GM19025 (cell line): ENCODE data around the gene ZNF213.

Source experiments
- ATAC-seq: cut with Tn5 transposase; IDR thresholded peaks from one replicate; pipeline ENCODE4 v1.9.1; 2021; ENCODE audit warnings: mild to moderate bottlenecking, low read depth, moderate library complexity; ENCODE audit not compliant: unreplicated experiment

ZNF213 gene, protein sequence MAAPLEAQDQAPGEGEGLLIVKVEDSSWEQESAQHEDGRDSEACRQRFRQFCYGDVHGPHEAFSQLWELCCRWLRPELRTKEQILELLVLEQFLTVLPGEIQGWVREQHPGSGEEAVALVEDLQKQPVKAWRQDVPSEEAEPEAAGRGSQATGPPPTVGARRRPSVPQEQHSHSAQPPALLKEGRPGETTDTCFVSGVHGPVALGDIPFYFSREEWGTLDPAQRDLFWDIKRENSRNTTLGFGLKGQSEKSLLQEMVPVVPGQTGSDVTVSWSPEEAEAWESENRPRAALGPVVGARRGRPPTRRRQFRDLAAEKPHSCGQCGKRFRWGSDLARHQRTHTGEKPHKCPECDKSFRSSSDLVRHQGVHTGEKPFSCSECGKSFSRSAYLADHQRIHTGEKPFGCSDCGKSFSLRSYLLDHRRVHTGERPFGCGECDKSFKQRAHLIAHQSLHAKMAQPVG

DNA sequence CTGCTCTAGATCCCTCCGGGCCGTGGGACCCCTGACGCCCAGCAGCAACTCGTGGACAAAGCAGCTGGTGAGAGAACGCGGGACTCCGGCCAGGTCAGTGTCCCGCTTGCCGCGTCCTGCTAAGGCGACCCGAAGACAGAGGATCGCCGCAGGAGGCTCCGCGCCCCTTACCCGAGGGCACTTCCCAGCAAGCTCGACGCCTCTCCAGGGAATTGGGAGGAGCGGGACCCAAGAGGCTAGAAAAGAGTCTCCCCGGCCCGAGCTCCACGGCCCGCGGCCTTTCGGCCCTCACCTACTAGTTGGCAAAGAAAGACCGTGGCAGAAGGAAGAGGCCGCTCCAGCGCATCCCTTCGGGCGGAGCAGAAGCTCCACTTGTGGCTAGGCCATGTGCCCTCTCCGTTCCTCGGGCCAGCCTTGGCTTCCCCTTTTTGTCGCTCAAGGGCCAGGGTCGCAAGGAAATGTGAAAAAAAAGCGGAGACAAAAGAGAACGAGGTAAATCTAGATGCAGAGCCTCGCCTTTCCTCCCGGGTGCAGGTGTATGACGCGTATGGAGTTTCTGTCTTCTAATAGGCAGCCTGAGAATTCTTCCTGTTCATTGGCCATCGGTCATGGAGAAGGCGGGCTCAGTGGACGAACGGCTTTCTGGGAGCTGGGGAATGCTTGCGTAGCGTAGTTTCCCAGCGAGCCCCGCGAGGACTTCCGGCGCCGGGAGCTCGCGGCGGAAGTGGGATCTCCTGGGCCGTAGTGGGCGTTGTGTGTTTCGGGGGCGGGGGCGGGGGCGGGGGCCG is at the start of gene ZNF213:
Gene ZNF213, plus strand, starts transcription at position 692 of the 788 bp plus-strand sequence. CDS start 2,252 bp downstream, outside the sequence.
- ATAC-seq = peak; percentile 82

DNA sequence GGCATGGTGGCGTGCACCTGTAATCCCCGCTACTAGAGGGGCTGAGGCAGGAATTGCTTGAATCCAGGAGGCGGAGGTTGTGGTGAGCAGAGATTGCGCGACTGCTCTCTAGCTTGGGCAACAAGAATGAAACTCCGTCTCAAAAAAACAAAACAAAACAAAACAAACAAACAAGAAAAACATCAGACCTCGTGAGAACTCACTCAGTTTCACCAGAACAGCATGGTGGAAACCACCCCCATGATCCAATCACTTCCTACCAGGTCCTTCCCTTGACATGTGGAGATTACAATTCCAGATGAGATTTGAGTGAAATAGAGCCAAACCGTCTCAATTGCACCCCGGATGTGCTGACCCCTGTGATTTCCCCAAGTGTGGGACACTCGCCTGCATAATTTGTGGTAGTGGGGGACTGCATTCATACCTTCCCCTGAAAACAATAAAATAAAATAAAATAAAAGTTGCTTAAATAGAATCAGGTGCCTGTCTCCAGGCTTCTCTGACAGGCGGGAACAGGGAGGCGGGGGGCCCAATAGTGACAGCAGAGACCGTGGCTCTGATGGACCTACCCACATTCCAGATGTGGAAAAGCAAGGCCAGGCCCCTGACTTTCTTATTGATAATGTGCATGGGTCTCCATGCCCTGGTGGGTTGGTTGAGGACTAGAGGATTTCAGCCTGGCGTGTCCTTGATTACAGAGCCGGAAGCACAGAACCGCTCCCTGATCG is 48.8 kb upstream of the ZNF213 start:
- no peak for ATAC-seq

DNA sequence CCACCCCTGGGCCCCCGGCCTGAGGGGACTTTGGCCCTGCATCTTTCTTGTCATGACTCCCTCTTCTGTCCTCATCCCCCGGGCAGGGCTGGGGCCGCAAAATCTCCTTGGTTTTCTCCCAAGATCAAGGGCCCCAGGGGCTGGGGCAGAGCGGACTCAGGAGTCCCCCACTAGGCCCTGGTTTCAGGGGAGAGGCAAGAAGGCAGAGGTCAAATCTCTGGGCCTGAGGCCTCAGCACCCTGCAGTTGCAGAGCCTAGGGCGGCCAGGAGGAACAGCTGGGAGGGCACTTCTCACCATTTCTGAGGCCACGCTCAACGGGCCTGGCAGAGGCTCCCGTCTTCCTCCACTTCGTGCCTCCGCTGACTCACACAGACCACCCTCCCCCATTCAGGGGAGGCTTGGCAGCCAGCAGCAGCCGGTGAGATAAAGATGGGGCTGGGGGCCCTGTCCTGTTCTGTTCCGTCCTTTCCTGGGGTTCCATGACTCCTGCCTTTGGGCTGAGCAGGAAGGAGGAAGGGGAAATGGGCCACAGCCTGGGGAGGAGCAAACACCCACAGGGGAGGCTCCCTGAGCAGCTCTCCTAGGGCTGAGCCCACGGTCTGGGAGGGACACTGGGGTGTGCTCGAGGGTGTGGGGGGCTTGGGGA is 48.1 kb upstream of the ZNF213 start:
- ATAC-seq = no peak

DNA sequence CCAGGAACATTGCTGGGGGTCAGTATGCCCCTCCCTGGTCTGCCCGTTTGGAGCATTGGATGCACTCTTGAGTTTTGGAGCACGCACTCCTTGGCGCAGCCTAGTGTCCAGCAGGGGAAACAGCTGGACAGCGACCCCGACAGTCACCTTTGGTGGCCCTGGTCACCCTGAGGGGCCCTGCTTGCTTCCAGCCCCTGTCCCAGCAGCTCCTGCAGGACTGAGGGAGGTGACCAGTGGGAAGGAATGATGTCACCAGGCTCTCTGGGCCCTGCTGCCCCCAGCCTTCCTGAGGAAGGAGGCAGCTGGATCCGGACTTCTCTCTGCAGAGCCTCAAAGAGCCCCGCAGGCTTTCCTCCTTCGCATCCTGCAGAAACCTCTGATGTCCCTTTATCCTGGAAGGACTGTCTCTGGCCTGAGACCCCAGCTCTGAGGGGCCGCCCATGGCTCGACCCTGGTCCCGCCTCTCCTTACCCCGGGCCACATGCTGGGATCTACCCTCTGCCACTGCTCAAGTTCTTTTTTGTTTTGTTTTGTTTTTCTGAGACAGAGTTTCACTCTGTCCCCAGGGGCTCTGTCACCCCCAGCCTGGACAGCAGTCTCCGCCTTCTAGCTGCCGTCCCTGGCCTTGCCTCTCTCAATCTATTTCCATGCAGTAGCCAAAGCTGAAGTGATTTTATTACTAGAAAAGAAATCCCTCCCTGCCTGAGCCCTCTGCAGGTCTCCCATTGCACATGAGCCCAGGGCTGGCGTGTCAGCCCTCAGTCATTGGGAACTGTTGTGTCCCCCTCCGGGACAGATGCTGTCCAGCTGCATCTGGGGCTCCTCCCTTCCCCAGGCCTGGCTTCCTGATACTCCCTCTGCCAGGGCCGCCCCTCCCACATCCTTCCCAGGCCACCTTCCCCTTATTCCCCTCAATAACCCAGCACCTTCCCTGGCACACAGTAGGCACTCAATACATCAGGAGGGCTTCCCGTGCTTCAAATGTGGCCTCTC is 47.3 kb upstream of the ZNF213 start:
- ATAC-seq = no peak

DNA sequence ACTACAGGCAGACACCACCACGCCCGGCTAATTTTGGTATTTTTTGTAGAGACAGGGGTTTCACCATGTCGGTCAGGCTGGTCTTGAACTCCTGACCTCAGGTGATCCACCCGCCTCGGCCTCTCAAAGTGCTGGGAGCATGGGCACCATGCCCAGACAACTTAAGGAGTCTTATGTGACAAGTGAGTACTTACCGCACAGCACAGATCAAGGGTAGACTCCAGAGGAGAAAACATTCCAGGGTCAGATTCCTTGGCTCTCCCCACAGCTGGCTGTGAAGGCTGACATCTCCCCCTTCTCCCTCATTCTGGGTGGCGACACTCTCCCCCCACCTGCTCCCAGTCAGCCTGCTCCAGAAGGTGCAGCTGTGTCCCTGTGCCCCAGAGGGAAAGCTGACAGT is 46.4 kb upstream of the ZNF213 start:
- ATAC-seq = no peak

DNA sequence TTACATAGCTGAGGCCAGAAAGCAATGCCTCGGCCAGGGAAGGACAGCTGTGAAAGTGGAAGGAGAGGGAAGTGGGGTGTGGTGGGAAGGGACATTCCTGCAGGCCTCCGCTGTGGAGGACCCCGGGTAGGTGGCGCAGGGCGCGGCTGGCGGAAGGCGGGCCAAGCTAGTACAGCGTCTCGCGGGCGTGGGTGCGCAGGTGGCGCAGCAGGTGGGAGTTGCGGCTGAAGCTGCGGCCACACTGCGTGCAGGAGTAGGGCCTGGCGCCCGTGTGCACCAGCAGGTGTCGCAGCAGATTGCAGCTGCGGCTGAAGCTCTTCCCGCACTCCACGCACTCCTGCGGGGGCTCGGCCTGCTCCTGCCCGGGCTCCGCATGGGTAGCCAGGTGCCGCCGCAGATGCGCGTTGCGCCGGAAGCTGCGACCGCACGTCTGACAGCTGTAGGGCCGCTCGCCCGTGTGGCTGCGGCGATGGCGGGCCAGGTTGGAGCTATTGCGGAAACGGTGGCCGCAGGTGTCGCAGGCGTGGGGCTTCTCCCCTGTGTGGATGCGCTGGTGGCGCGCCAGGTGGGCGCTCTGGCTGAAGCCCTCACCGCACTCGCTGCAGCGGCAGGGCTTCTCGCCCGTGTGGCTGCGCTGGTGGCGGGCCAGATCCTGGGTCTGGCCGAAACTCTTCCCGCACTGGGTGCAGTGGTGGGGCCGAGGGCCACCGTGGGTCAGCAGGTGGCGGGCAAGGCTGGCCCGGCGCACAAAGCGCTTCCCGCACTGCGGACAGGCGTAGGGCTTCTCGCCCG is 45.7 kb upstream of the ZNF213 start:
- ATAC-seq = no peak

DNA sequence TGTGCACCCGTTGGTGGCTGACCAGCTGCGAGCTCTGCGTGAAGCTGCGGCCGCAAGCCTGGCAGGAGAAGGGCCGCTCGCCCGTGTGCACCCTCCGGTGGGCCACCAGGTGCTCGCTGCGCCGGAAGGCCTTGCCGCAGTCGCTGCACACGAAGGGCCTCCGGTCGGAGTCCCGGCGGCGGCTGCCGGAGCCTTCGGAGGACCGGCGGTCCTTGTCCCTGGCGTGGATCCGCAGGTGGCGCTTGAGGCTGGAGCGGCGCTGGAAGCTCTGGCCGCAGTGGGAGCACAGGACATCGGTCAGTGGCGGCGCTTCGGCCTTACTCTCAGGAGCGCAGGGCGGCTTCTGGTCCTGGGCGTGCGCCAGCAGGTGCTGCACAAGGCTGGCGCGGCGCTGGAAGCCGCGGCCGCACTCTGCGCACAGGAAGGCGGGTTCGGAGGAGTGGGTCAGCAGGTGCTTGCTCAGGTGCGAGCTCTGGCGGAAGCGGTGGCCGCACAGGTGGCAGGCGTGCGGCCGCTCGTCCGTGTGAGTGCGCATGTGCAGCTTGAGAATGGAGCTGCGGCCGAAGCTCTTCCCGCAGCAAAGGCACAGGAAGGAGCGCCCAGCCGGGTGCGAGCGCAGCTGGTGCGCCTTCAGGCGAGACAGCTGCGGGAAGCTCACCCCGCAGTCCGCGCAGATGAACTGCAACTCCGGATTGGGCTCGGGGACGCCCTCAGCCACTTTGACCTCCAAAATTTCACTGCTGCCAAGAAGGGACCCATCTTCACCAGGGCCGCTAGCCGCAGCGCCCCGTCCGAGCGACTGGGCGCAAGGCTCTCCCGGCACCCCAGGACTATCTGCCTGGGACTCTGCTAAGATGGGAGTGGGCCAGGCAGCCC is 44.9 kb upstream of the ZNF213 start:
- ATAC-seq = no peak

DNA sequence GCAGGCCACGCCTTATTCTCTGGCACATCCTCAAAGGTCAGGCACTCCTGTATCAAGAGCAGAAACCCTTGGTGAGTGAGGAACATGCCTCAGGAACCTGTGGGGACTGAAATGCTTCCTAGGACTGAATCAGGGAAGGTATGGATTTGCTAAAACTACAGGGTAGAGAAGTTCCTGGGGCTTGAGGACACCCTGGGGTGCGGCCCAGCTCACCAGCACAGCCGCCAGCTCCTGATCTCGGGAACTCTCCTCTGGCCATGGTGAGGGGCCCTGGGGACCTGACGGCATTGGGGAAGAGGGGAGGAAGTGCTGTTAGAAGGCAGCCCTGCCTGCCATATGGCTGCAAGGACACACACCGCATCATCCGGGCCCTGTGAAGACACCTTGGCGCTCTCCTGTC is 43.3 kb upstream of the ZNF213 start:
- ATAC-seq = no peak

DNA sequence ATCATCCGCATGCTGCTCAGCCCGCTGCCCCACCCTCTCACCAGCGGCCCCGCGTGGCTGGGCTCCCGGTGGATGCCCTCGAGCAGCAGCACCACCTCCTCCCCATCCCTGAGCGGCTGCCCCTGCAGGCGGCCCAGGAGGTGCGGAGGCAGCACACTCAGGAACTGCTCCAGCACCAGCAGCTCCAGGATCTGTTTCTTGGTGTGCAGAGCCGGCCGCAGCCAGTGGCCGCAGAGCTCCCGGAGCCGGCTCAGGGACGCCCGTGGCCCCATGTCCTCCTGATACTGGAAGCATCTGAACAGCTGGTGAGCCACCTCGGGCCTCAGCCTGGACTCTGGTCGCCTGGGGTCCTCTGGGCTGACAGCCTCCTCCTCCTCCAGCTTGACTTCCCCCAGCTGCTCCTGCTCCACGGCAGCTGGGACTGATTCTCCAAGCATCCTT is 42.3 kb upstream of the ZNF213 start:
- ATAC-seq = no peak

DNA sequence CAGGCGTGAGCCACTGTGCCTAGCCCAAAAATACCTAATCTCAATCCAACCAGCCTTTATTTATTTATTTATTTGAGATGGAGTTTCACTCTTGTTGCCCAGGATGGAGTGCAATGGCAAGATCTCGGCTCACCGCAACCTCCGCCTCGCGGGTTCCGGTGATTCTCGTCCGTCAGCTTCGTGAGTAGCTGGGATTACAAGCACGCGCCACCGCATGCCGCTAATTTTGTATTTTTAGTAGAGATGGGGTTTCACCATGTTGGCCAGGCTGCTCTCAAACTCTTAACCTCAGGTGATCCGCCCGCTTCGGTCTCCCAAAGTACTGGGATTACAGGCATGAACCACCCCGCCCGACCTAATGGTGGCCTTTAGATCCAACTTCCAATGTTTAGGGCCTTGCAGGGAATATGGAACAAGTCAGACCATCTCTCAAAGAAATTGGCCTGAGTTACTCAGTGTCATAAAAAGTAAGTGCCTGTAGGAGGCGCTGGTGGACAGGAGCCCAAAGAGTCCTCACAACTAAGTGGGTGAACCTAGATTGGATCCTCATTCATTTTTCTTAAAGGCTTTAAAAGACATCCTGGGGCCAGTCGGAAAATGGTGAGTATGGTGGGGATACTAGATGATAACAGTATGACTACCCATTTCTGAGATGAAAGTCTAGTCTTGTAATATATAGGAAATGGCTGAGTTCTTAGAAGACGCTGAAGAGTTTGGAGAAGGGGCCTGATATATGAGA is 40.4 kb upstream of the ZNF213 start:
- no peak for ATAC-seq

DNA sequence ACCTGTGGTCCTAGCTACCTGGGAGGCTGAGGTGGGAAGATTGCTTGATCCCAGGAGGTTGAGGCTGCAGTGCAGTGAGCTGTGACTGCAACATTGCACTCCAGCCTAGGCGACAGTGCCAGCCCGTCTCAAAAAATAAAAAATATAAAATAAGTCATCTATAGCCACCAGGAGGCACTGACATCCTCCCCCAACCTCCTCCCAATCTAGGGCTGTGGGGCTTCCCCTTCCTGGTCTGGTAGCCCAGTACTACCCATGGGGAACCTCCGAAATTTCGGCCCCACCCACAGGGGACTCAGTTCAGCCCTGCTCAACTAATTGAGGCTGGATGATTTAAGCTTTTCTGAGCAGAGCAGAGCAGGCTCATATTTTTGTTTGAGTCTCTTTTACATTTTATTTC is 39.0 kb upstream of the ZNF213 start:
- peak; percentile 57 for ATAC-seq

DNA sequence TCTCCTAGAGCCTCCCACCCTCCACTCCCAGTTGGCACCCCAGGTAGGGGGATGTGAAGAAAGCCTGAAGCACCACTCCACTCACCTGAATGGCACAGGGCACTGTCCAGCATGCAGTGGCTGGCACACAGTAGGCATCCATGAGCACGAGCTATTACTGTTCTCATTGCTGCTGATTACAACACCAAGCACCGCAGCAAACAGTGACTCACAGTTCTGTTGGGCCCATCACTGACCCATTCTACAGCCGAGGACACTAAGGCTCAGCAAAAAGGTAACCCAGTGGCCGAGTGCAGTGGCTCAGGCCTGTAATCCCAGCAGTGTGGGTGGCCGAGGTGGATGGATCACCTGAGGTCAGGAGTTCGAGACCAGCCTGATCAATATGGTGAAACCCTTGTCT is 38.5 kb upstream of the ZNF213 start:
- no peak for ATAC-seq

DNA sequence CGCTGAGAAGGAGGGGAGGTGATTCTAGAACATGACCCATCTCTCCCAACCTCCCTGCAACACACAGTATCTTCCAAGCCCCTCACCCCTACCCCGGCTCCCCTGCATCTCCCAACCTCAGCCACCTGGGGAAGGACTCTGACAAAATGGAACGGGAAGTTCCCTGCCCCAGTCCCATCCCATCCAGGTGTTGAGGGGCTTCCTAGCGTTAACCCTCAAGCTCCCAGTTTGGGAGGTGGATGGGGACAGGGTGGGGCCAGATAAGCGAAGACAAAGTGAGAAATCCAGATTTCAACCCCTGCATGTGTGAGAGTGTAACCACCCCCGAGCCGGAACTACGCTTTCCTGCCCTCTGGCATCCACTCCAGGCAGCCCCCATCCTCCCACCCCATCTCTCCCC is 37.6 kb upstream of the ZNF213 start:
- ATAC-seq = no peak

DNA sequence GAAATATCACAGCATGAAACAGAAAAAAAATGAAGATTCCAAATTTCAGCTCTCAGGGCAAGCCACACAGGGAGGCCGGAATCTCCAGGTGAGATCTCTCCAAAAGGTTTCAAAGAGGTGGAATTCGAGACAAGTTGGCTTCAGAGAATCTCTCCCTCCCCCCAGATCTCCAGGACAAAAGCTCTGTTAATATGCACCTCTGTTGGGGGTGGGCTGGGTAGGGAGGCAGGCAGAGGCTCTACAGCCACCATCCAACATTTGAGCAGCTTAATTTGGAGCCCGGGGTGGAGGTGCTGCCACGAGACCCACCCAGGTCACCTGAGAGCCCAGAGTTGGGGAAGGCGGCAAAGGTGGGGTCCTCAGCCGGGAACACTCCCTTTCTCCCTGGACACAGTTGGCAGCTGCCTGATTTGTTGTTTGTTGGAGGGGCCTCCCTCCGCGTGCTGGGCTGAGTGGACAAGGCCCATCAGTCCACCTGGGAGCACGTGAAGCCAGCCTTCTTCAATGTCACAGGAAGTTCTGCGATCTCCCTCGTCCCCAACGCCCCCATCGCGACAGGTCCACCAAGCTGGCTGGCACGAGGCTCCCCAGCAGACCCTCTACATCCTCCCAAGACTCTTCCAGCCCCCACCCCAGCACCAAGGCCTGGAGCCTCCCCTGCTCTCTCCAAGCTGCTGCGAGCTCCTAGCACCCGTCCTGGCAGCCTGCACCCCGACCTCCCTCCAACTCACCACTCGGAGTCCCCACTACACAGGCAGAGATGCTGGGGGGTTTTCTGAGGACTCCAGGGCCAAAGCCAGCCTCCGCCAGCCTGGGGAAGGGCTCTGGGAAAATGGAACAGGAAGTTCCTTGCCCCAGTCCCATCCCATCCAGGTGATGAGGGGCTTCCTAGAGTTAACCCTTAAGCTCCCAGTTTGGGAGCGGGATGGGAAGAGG is 36.1 kb upstream of the ZNF213 start, which contains the start of gene ZSCAN10:
Gene ZSCAN10, minus strand, starts transcription at position 836 of the 936 bp plus-strand sequence. CDS start 6,357 bp downstream, outside the sequence.
- no peak for ATAC-seq

DNA sequence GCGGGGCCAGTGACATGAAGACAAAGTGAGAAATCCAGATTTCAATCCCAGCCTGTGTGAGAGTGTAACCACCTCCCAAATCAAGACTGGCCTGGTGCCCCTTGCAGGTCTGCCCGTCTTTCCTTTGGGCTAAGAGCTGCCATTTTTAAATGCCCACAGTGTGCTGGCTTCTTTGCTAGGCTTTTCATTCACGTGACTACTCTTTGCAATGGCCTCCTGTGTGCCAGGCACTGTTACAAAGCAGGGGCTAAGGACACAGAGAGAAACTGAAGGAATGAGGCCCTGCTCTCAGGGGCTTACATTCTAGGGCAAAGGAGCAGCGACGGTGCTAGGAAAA is 35.5 kb upstream of the ZNF213 start:
- no peak for ATAC-seq
